Right atrium auricular region (tissue), 2 donors: Measurements from ENCODE around the gene USPL1. TPM values are rescaled to one million over a fixed set of nuclear protein-coding genes. Genes with fewer than 3 reads are reported as not detected.

Experiments
- DNase-seq: peaks from one replicate; pipeline ENCODE4 v3.0.0-alpha.2; 2019; ENCODE audit warnings: low spot score
- H3K27ac ChIP-seq, 2 donors: fragments of 200-600 bp; sonication (generic); 1 replicate in 1 of 2; 2 replicates in 1 of 2; pipeline ENCODE4 v1.5.1; 2016 to 2019
- H3K27me3 ChIP-seq, 2 donors: fragments of 200-600 bp; sonication (generic); one replicate each; pipeline versions ENCODE4 v1.5.1 to v1.6.0; 2017 to 2019
- H3K36me3 ChIP-seq: fragments of 200-600 bp; sonication (generic); one replicate; pipeline ENCODE4 v1.5.1; 2016
- H3K4me1 ChIP-seq, 2 donors: fragments of 200-600 bp; sonication (generic); one replicate each; pipeline versions ENCODE4 v1.5.1 to v1.6.0; 2017 to 2019
- H3K4me3 ChIP-seq, 2 donors: fragments of 200-600 bp; sonication (generic); 1 replicate in 1 of 2; 2 replicates in 1 of 2; pipeline ENCODE4 v1.5.1; 2017 to 2019; ENCODE audit warnings: mild to moderate bottlenecking in 1 of 2, moderate library complexity in 1 of 2
- H3K9me3 ChIP-seq, 2 donors: fragments of 200-600 bp; sonication (generic); one replicate each; pipeline ENCODE4 v1.5.1; 2019
- CTCF ChIP-seq, 2 donors: fragments of 200-600 bp; sonication (generic); IDR thresholded peaks; one replicate each; pipeline ENCODE4 v1.5.1; 2019; ENCODE audit warnings: antibody characterized with exemption in 2 of 2
- total RNA-seq, 2 donors: library from RNA; depleted of rRNA; stranded (reverse); fragments of >200 nt; gene quantifications; one replicate each; pipeline ENCODE4 v1.1.0, GENCODE V29; 2016

The USPL1 gene
- total RNA-seq, 2 donors from 2014 or later: 13.5 to 15.8 TPM

- H3K27me3 ChIP-seq: no peaks in the 10 kb centered on the region
- H3K36me3 ChIP-seq: no peaks in the 10 kb centered on the region
- no peaks in the 10 kb centered on the region for H3K9me3 ChIP-seq
- H3K4me1 ChIP-seq: no peaks in the 10 kb centered on the region
- DNase-seq: no peak
- no peak overlapping the region for H3K4me3 ChIP-seq
- no peak overlapping the region for H3K27ac ChIP-seq
- no peak for TF ChIP-seq CTCF (IDR thresholded peaks at IDR 0.05)
Measured at GRCh38 chr13:30702006-30702405, 84.3 kb downstream of the USPL1 start.

DNA sequence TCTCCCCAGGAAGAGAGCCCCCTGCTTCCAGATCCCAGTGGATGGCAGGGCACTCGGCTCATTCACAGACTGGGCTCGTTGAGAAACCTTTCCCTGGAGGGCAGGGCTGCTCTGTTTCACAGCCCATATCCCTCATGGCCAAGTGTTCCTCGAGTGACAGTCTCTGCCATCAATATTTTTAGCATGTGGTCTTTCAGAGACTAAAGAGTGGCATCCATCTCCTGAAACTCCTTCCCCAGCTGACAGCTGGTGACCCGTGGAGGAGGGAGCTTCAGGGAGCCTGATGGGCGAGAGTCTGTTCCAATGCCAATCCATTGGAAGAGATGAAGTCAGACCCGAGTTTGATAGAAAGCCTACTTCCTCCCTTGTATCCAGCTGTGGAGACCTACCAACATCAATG, 86.9 kb downstream of the USPL1 start:
- Histone ChIP-seq H3K4me3 (no peak overlapping the region), H3K27me3 (no peaks in the 10 kb centered on the region), H3K9me3 (no peaks in the 10 kb centered on the region), H3K4me1 (no peaks in the 10 kb centered on the region), H3K36me3 (no peaks in the 10 kb centered on the region), H3K27ac (no peak overlapping the region)
- DNase-seq: no peak
- no peak for TF ChIP-seq CTCF (IDR thresholded peaks at IDR 0.05)

DNA sequence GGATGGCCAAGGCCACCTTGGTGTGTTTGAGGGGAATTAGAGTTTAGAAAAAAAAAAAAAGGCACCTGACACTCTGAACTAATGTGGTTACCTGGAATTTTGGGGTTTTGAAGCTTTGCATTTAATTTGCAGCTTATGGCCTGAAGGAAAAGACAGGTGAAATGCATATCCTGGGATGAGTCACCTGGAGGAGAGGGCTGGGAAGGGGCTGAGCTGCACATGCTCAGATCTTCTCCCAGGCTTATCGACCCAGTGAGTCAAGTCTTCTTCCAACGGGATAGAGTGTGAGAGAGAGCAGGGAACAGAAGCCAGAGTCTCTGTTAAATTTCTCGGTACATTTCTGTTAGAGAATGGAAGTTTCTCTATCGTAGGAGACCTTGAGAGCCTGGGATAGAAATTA, 88.0 kb downstream of the USPL1 start:
- TF ChIP-seq CTCF (IDR thresholded peaks at IDR 0.05): no peak
- H3K4me3 ChIP-seq: no peak overlapping the region
- H3K36me3 ChIP-seq: no peaks in the 10 kb centered on the region
- no peaks in the 10 kb centered on the region for H3K27me3 ChIP-seq
- H3K9me3 ChIP-seq: no peaks in the 10 kb centered on the region
- DNase-seq: no peak
- H3K27ac ChIP-seq: no peak overlapping the region
- no peaks in the 10 kb centered on the region for H3K4me1 ChIP-seq

DNA sequence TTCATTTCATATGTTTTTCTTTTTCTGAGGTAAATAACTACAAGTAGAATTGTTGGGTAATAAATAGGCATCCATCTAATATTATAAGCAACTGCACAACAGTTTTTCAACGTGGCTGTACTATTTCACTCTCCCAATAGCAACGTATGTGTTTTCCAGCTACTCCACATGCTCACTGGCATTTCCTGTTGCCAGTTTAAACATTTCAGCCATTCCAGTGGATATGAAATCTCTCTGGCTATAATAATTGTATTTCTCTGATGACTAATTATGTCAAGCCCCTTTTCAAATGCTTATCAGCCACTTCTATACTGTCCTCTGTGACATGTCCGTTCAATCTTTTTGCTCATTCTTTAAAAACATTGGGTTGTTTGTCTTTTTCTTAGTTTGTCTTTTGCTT, 90.8 kb downstream of the USPL1 start:
- H3K4me1 ChIP-seq: no peaks in the 10 kb centered on the region
- H3K27ac ChIP-seq: no peak overlapping the region
- DNase-seq: no peak
- H3K4me3 ChIP-seq: no peak overlapping the region
- H3K36me3 ChIP-seq: no peaks in the 10 kb centered on the region
- H3K27me3 ChIP-seq: no peaks in the 10 kb centered on the region
- no peak for TF ChIP-seq CTCF (IDR thresholded peaks at IDR 0.05)
- no peaks in the 10 kb centered on the region for H3K9me3 ChIP-seq

Other genes with a start within 250 kb of the USPL1 start
- gene UBE2L5, start 195.4 kb upstream of the USPL1 start, total RNA-seq: 1 to 10 TPM in 1 of 2 donors, not detected in 1; 1.1 TPM
- gene HMGB1, start 152.0 kb upstream of the USPL1 start, total RNA-seq: 100 to 1,000 TPM; 133 to 190 TPM
- 10 to 100 TPM in 1 of 2 donors, 1 to 10 TPM in 1; 7.4 to 41.4 TPM for gene ALOX5AP, start 117.6 kb downstream of the USPL1 start, total RNA-seq